Measurements from ENCODE around the gene DCUN1D3.

DNA sequence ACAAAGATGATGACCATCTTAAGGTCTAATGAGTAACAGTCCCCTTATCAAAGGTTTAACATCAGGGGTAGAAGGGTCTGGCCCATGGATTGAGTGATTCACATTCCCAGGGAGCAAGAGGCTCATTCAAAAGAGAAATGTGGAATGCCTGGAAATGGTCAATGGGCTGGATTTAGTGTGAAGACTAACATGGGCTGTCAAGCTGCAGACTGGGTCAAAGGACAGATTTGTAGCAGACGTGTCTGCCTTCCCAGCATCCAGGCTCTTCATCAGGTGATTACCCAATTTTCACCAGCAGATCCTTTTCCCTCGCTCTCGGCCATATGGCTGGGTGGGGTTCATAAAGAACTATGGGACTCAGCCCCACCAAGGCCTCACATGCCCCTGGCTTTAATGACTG is 26.8 kb downstream of the DCUN1D3 start:
- TF ChIP-seq POLR2A (IDR thresholded peaks at IDR 0.05; ENCODE audit: borderline replicate concordance, extremely low read depth, insufficient read depth, insufficient read length) (no peak), POLR2AphosphoS5 (IDR thresholded peaks at IDR 0.05; ENCODE audit: low read depth, low read length) (no peak), YY1 (IDR thresholded peaks at IDR 0.05; ENCODE audit: extremely low read depth, insufficient replicate concordance, low read depth, low read length) (no peak), ZBTB33 (IDR thresholded peaks at IDR 0.05; ENCODE audit: extremely low read depth, insufficient replicate concordance, low read length) (no peak), EZH2 (IDR thresholded peaks at IDR 0.05) (no peak)
- TF ChIP-seq, protein P1, sequence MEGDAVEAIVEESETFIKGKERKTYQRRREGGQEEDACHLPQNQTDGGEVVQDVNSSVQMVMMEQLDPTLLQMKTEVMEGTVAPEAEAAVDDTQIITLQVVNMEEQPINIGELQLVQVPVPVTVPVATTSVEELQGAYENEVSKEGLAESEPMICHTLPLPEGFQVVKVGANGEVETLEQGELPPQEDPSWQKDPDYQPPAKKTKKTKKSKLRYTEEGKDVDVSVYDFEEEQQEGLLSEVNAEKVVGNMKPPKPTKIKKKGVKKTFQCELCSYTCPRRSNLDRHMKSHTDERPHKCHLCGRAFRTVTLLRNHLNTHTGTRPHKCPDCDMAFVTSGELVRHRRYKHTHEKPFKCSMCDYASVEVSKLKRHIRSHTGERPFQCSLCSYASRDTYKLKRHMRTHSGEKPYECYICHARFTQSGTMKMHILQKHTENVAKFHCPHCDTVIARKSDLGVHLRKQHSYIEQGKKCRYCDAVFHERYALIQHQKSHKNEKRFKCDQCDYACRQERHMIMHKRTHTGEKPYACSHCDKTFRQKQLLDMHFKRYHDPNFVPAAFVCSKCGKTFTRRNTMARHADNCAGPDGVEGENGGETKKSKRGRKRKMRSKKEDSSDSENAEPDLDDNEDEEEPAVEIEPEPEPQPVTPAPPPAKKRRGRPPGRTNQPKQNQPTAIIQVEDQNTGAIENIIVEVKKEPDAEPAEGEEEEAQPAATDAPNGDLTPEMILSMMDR (IDR thresholded peaks at IDR 0.05 in 2 of 3, conservative IDR thresholded peaks at IDR 0.05 in 1 of 3; ENCODE audit: borderline replicate concordance in 1 of 3, insufficient read depth in 1 of 3, low read depth in 2 of 3, low read length in 2 of 3), result no peak
- TF ChIP-seq, protein P2, sequence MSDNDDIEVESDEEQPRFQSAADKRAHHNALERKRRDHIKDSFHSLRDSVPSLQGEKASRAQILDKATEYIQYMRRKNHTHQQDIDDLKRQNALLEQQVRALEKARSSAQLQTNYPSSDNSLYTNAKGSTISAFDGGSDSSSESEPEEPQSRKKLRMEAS (IDR thresholded peaks at IDR 0.05), result no peak
